NCI-H1105 (cell line): Measurements from ENCODE around the gene ERG28.
"Not testable (repeated sequence)": the region's sequence is repeated elsewhere in the genome, so short reads cannot be mapped to it uniquely, and the experiment has no call there.

Source experiments
- DNase-seq: peaks from one replicate; lab custom pipeline; 2025; lab: John Stamatoyannopoulos, UW

ERG28 gene

GRCh38 chr14:75625034-75625433 lies 35.6 kb downstream of the ERG28 start:
- no peak for DNase-seq

- no peak for DNase-seq
These were observed 41.1 kb downstream of the ERG28 start for GRCh38 chr14:75619548-75619947.

GRCh38 chr14:75615200-75615599 lies 45.5 kb downstream of the ERG28 start:
- no peak for DNase-seq

- no peak for DNase-seq
These were observed 46.5 kb downstream of the ERG28 start for GRCh38 chr14:75614179-75614578.

DNA sequence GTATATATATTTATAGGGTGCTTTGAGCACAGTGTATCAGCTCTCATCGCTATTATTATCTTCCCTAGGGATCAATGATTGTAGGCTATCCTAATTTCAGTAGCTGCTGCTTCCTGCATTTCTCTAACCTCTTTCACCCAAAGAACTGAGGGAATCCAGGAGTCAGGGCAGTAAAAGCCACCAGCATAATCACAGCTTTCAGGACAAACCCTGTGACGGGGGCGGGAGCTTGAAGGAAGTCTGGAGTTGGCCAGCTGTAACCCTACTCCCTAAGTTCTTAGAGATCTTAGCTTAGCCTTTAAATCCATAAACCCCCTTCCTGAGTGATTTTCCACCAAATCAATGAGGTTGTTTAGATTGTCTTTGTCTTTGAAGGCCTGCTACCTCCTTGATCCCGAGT lies 48.5 kb downstream of the ERG28 start:
- no peak for DNase-seq

GRCh38 chr14:75610834-75611233 lies 49.8 kb downstream of the ERG28 start:
- DNase-seq = no peak

DNA sequence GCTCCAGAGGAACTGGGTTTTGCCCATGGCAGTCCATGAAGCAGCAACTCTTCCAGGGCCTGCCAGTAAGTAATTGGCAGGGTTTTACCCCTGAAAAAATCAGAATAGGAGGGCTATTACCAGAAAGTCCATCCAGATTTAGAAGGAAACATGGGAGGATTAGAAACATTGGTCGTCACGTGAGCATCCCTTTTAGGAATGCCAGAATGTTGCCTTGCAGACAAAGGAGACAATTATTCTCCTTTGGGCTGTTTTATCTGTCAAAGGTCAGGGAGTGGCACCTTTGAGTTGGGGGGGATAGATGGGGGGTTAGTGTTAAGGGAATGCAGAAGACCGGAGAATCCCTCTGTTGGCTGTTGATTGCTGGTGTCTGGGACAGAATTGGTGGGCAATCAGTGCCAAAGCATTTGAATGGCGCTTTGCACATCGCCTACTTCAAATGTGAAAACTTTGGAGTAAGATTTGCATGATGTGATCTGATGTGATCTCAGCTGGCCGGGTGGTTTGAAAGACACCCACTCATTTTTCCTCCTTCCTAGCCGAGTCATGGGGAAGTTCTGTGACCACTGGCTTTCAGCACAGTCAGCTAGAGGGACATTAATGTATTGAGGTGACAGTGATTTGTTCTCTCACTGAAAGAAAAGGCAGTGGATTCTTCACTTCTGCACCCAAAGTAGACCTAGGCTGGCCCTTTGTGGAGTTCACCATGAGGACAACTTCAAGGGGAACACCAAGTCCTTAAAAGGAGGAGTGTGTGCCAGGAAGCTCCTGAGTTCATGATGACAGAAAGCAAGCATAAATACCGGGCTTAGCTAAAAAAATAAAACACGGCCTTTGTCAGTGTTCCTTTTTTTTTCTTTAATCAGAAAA lies 50.8 kb downstream of the ERG28 start:
- DNase-seq = no peak

DNA sequence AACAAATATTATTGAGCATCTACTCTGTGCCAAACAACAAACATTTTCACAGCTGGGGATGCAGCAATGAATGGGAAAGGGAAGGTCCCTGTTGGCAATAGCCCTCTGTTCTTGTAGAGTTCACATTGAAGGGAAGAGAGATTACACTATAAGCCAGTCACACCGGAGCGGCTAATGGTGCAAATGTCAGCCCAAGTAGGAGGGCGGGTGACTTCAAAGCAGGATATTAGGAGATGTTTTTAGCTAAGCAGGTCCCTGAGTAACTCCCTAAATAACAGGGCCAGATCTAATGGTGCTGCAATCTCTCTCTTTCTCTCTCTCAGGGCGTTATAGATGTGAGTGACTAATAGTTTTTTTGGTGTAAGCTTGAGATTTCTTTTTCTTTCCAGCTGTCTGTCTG lies 51.6 kb downstream of the ERG28 start:
- DNase-seq = no peak

- no peak for DNase-seq
These were observed 52.6 kb downstream of the ERG28 start for GRCh38 chr14:75607842-75608640.

GRCh38 chr14:75607044-75607443 lies 53.6 kb downstream of the ERG28 start:
- no peak for DNase-seq

DNA sequence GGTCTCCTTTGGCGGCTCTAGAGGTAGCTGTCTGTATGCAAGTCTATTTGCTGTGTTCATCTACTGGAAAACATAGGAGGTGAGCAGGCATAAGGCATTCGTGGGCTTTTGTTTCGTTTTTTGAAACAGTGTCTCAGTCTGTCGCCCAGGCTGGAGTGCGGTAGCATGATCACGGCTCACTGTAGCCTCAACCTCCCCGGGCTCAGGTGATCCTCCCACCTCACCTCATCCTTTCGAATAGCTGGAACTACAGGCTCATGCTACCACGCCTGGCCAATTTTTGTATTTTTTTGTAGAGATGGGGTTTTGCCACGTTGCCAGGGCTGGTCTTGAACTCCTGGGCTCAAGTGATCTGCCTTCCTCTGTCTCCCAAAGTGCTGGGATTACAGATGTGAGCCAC lies 54.8 kb downstream of the ERG28 start:
- DNase-seq = no peak

DNA sequence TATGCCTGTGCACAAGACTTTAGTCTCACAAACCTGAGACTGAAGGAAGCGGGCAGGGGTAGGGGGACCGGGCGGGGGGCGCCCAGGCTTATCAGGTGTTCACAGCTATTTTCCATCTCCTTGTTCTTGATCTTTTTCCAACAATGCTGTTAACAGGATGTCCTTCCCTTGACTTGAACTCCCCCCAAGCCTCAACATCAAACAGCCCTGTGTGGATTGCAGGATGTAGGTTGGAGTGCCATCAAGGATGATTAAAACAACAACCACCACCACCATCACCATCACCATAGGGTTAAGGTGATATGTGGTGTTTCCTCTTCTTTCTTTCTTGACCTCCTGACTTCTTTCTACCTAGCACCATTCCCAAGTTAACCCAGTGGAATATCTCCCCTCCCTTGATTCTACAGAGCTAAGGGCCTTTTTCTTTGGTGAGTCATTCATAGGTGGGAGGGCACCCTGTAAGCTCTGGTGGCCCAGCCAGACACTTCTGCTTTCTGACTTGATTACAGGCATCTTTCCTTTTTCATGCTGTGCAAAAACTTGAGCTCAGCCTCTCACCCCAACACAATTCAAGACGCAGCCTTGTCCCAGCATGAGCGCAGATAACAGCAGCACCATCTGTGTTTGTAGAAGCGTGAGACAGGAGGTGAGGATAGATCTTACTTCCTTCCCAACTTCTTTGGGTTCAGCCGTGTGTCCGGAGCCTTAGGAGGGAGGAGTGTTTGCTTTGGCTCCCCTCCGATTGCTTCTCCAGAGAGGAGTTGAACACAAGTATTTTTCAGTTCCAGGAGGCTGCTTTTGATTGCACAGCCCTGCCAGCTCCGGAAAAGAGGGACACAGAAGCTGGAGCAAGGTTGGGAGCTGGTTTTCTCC lies 55.5 kb downstream of the ERG28 start:
- DNase-seq = no peak

DNA sequence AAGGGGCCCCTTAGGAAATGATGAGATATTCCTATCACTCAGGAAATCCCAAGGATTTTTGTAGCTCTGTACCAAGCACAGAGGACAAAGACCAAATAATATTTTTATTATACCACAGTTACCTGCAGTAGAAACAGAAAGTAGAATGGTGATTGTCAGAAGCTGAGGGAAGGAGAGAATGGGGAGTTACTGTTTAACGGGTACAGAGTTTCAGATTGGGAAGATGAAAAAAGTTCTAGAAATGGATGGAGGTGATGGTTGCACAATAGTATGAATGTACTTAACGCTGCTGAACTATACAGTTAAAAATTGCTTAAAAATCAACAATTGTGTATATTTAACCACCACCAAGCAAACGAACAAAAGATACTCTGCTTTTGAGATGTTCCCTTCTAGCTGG lies 58.2 kb downstream of the ERG28 start:
- no peak for DNase-seq

DNA sequence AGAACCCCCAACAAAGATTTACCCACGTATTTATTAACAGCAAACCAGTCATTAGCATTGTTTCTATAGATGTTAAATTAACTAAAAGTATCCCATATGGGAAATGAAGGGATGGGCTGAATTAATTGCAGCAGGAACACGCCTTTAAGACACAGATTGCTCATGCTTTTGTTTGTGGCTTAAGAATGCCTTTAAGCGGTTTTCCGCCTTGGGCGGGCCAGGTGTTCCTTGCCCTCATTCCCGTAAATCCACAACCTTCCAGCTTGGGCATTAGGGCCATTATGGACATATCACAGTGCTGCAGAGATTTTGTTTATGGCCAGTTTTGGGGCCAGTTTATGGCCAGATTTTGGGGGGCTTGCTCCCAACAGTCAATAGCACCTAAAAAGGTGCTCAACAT lies 59.6 kb downstream of the ERG28 start:
- DNase-seq = not testable (repeated sequence)

DNA sequence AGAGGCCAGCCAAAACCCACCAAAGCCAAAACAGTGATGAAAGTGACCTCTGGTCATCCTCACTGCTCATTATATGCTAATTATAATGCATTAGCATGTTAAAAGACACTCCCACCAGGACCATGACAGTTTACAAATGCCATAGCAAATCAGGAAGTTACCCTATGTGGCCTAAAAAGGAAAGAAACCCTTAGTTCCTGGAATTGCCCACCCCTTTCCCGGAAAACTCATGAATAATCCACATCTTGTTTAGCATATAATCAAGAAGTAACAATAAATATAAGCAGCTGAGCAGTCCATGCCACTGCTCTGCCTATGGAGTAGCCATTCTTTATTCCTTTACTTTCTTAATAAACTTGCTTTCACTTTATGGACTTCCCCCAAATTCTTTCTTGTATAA lies 60.6 kb downstream of the ERG28 start:
- not testable (repeated sequence) for DNase-seq
